ENCODE results near the gene FAM131A.
A peak's percentile ranks its signal among the peaks of the same experiment; 100 is the strongest.

The FAM131A gene

GRCh38 chr3:184358921-184359350, 21.5 kb downstream of the FAM131A start:
- TF ChIP-seq POLR2AphosphoS5 (IDR thresholded peaks at IDR 0.05; ENCODE audit: low read depth, low read length) = no peak

GRCh38 chr3:184359610-184360009, 22.2 kb downstream of the FAM131A start:
- TF ChIP-seq REST (IDR thresholded peaks at IDR 0.05; ENCODE audit: insufficient read depth in 1 of 2, low read depth in 2 of 2, low read length in 2 of 2) (no peak), SIN3A (IDR thresholded peaks at IDR 0.05; ENCODE audit: borderline replicate concordance, insufficient read depth, low read length) (no peak), POLR2AphosphoS5 (IDR thresholded peaks at IDR 0.05; ENCODE audit: low read depth, low read length) (no peak), TAF1 (IDR thresholded peaks at IDR 0.05; ENCODE audit: borderline replicate concordance, insufficient read depth, low read length) (no peak), FOXP2 (optimal IDR thresholded peaks at IDR 0.05; ENCODE audit: borderline replicate concordance, extremely low read depth, extremely low read length, insufficient read depth) (no peak)

DNA sequence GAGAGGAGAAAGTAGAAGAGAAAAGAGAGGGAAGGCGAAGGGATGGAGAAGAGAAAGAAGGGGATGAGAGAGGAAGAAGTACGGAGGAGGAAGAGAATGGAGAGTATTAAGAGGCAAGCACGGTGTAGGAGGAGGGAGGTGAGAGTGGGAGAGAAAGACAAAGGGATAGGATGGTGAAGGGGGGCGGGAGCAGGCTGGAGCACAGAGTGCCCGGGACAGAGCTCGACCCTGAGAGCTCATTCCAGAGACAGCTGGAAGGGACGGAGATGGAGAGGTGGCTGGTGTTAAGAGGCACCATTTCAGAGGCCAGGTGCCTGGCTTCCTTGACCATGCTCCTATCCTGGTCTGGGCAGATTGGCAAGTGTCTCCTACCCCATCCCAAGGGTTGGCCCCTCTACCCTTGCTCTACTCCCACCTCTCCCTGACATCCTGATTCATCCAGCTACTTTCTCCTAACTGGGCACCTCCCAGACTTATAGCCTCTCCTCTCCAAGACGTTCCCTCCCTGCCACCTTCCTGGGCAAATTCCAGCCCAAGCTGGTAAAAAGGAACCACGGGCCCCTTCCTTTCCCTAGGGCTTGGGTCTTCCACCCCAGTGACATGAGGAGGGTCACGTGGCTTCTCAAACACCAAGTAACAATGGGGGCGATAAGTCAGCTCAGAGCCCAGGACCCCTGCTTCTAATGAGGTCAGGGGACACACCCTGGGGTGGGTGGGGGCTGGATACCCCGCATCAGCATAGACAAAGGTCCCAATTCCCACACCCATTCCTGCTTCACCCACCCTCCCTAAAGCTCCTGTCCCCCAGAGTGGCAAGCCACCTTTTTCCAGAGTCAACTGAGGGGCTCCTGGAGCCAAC, 22.9 kb downstream of the FAM131A start:
- TF ChIP-seq POLR2AphosphoS5 (IDR thresholded peaks at IDR 0.05; ENCODE audit: low read depth, low read length) (no peak), TAF1 (IDR thresholded peaks at IDR 0.05; ENCODE audit: borderline replicate concordance, insufficient read depth, low read length) (no peak), FOXP2 (optimal IDR thresholded peaks at IDR 0.05; ENCODE audit: borderline replicate concordance, extremely low read depth, extremely low read length, insufficient read depth) (no peak), SIN3A (IDR thresholded peaks at IDR 0.05; ENCODE audit: borderline replicate concordance, insufficient read depth, low read length) (no peak), REST (IDR thresholded peaks at IDR 0.05; ENCODE audit: insufficient read depth in 1 of 2, low read depth in 2 of 2, low read length in 2 of 2) (no peak)

DNA sequence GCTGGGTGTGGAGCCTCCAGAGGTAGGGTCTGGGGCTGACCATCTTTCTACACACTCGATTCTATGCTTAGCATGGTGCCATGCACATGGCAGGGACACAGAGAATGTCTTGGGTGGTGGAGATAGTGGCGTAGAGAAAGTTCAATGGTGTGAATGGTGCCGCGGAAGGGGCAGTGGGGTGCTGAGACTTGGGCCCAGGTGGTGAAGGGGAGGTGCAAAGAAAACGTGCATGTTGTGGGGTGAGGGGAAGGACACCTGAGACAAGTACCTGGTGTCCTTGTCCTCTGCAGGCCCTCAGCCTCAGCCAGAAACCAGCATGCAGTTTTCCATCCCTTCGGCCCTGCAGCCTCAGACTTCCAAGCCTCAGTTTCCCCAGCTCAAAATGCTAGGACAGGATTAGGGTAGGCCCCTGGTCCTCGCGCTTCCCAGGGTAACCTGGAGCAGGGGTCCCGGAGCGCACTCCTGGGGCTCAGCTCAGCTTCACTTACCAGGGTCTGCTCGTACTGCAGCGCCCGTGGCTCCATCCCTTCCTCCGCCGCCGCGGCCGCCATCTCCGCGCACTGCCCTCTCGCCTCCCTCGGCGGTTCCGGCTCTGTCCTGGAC, 23.6 kb downstream of the FAM131A start:
- TF ChIP-seq REST (IDR thresholded peaks at IDR 0.05; ENCODE audit: insufficient read depth in 1 of 2, low read depth in 2 of 2, low read length in 2 of 2) (no peak), SIN3A (IDR thresholded peaks at IDR 0.05; ENCODE audit: borderline replicate concordance, insufficient read depth, low read length) (no peak), FOXP2 (optimal IDR thresholded peaks at IDR 0.05; ENCODE audit: borderline replicate concordance, extremely low read depth, extremely low read length, insufficient read depth) (no peak), POLR2AphosphoS5 (IDR thresholded peaks at IDR 0.05; ENCODE audit: low read depth, low read length) (no peak; the same call in 1 of the 2 replicates), TAF1 (IDR thresholded peaks at IDR 0.05; ENCODE audit: borderline replicate concordance, insufficient read depth, low read length) (no peak)

- TF ChIP-seq TAF1 (IDR thresholded peaks at IDR 0.05; ENCODE audit: borderline replicate concordance, insufficient read depth, low read length) (0 out of 2 replicates have a peak, but pooled peaks have one; percentile 31), REST (IDR thresholded peaks at IDR 0.05; ENCODE audit: insufficient read depth in 1 of 2, low read depth in 2 of 2, low read length in 2 of 2) (0 out of 4 replicates have a peak, but pooled peaks of 1 of the 2 experiments have one; percentile 25), FOXP2 (optimal IDR thresholded peaks at IDR 0.05; ENCODE audit: borderline replicate concordance, extremely low read depth, extremely low read length, insufficient read depth) (no peak), SIN3A (IDR thresholded peaks at IDR 0.05; ENCODE audit: borderline replicate concordance, insufficient read depth, low read length) (no peak), POLR2AphosphoS5 (IDR thresholded peaks at IDR 0.05; ENCODE audit: low read depth, low read length) (0 out of 2 replicates have a peak, but pooled peaks have one; percentile 8)
These were observed 24.1 kb downstream of the FAM131A start, which contains the start of the genes CLCN2 and POLR2H for GRCh38 chr3:184361532-184361931. TSS of gene CLCN2 (minus strand) at chr3:184361605. CDS start at chr3:184361479, 126 bp downstream. TSS of gene POLR2H (plus strand) at chr3:184361710. CDS start at chr3:184363493, 1,783 bp downstream.
